HG03565 (cell line): ENCODE data around the gene VKORC1L1.
"Not testable (repeated sequence)": the region's sequence is repeated elsewhere in the genome, so short reads cannot be mapped to it uniquely, and the experiment has no call there.

Source experiments
- ATAC-seq: cut with Tn5 transposase; IDR thresholded peaks from one replicate; pipeline ENCODE4 v1.9.1; 2021; ENCODE audit warnings: mild to moderate bottlenecking, moderate library complexity; ENCODE audit not compliant: unreplicated experiment

Gene VKORC1L1

DNA sequence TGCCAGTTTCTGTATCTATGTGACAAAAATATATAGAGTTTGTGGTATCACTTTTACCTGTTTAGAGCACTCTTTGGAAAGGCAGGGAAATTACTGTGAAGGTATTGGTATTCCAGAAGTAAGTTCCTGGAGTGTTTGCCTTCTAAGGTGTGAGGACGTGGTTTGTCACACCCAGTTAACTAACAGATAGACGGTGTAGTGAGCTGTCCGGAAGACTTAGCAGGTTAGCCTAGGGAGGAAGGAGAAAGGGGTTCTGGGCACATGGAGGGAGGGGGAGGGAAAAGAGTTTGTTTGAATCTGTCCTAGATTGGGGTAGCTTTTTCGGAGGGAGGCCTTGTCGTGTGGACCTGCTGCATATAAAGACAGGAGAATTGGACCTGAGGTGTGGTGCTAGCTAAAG is 7.4 kb downstream of the VKORC1L1 start:
- ATAC-seq, result not testable (repeated sequence)

GRCh38 chr7:65884983-65885382 is 12.1 kb downstream of the VKORC1L1 start:
- not testable (repeated sequence) for ATAC-seq

- ATAC-seq, result not testable (repeated sequence)
These were observed 12.7 kb downstream of the VKORC1L1 start for GRCh38 chr7:65885533-65885932.

DNA sequence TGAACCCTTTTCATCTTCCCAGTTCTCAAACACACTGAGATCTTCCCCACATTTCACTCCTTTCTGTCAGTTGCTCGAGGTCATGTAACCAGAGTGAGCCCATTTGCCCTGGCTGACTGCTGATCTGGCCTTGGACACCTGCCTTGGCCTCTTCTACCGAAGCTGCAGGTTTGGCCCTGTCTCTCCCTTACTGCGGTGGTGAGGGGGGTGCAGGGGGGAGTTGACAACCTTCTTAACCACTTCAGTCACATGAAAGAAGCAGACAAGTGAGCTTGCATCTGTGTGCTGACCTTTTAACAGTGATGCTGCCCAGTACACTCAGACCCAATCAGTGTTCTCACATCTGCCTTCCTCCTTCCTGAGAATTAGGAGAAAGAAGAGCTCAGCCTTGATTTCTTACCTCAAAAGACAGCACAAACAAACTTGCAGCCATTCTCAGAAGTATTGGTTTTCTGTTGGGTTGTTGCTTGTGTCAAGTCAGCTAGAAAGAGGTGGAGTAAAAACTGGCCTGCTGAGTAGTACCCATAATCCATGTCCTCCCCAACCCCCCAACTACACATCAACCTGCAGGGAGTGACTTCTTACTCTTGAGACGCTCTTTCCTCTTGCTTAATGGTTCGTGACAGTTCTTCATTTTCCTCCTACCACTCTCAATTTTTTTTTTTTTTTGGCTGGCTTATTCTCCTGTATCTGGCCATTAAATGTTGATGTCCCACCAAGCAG is 15.7 kb downstream of the VKORC1L1 start:
- not testable (repeated sequence) for ATAC-seq

GRCh38 chr7:65889722-65890121 is 16.8 kb downstream of the VKORC1L1 start:
- not testable (repeated sequence) for ATAC-seq

DNA sequence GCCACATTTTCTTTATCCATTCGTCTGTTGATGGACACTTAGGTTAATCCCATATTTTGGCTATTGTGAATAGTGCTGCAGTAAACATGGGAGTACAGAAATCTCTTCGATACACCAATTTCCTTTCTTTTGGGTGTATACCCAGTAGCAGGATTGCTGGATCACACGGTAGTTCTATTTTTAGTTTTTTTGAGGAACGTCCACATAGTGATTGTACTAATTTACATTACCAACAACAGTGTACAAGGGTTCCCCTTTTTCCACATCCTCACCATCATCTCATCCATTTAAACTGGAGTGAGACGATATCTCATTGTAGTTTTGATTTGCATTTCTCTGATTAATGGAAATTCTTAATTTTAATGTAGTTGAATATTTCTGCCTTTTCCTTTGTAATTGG is 19.3 kb downstream of the VKORC1L1 start:
- no peak for ATAC-seq

- ATAC-seq, result no peak
These were observed 20.0 kb downstream of the VKORC1L1 start for GRCh38 chr7:65892835-65893234.

- ATAC-seq, result no peak
These were observed 23.5 kb downstream of the VKORC1L1 start for GRCh38 chr7:65896279-65896870.

- not testable (repeated sequence) for ATAC-seq
These were observed 24.4 kb downstream of the VKORC1L1 start for GRCh38 chr7:65897289-65897688.

DNA sequence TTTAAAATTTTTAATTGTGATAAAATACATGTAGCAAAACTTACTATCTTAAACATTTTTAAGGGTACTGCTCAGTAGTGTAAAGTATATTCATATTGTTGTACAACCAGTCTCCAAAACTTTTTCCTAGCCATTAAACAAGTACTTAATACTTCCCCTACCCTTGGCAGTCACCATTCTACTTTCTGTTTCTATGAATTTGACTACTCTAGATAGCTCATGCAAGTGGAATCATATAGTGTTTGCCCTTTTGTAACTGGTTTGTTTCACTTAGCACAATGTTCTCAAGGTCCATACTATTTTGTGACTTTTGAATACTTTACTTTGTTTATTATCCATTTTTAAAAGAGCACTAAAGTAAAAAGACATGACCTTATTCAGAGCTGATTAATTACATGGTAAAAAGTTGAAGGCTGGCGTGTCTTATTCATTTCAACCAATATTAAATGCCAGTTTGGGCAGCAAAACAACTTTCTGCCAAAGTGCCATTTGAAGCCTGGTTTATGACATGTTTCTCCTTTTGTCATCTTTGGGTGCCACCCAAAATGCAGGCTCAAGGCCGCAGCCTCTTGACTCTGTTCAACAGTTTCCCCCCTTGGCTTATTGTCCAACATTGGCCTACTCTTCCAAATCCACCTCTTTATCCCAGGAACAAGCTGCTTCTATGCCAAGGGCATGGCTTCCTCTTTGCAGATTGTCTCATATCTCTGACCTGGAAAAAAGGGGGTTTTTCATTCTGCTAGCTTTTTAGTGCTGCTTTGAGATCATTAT is 26.0 kb downstream of the VKORC1L1 start:
- not testable (repeated sequence) for ATAC-seq

GRCh38 chr7:65902306-65902705 is 29.4 kb downstream of the VKORC1L1 start:
- ATAC-seq, result no peak

- no peak for ATAC-seq
These were observed 34.8 kb downstream of the VKORC1L1 start for GRCh38 chr7:65907501-65908198.

GRCh38 chr7:65910237-65910636 is 37.4 kb downstream of the VKORC1L1 start:
- ATAC-seq, result no peak

- no peak for ATAC-seq
These were observed 39.4 kb downstream of the VKORC1L1 start for GRCh38 chr7:65912237-65912636.

- no peak for ATAC-seq
These were observed 43.2 kb downstream of the VKORC1L1 start for GRCh38 chr7:65915921-65916657.

GRCh38 chr7:65923316-65923715 is 50.4 kb downstream of the VKORC1L1 start:
- ATAC-seq, result no peak

GRCh38 chr7:65924193-65924592 is 51.3 kb downstream of the VKORC1L1 start:
- ATAC-seq, result no peak

GRCh38 chr7:65925040-65925439 is 52.2 kb downstream of the VKORC1L1 start:
- ATAC-seq, result no peak

GRCh38 chr7:65926588-65926987 is 53.7 kb downstream of the VKORC1L1 start:
- ATAC-seq, result no peak
